ENCODE measurements around the gene GGT5. TPM values are rescaled to one million over a fixed set of nuclear protein-coding genes. Genes with fewer than 3 reads are reported as not detected.
"Not testable (repeated sequence)": the region's sequence is repeated elsewhere in the genome, so short reads cannot be mapped to it uniquely, and the experiment has no call there.

GGT5 gene
- total RNA-seq, 1 donor from 2014 or later: 0.10 TPM

- no peak for DNase-seq (ENCODE audit: low read depth)
Measured at GRCh38 chr22:24205438-24206195, 39.3 kb downstream of the GGT5 start.

- DNase-seq (ENCODE audit: low read depth): not testable (repeated sequence)
Measured at GRCh38 chr22:24203856-24204255, 41.0 kb downstream of the GGT5 start.

- no peak for DNase-seq (ENCODE audit: low read depth)
Measured at GRCh38 chr22:24201681-24202614, 42.9 kb downstream of the GGT5 start.

GRCh38 chr22:24200619-24201212 lies 44.2 kb downstream of the GGT5 start:
- DNase-seq (ENCODE audit: low read depth): peak; percentile 76

- DNase-seq (ENCODE audit: low read depth): no peak
Measured at GRCh38 chr22:24198682-24199052, 46.2 kb downstream of the GGT5 start.

- peak; percentile 16 for DNase-seq (ENCODE audit: low read depth)
Measured at GRCh38 chr22:24191893-24192292, 53.0 kb downstream of the GGT5 start.

- no peak for DNase-seq (ENCODE audit: low read depth)
Measured at GRCh38 chr22:24191381-24191841, 53.5 kb downstream of the GGT5 start.

GRCh38 chr22:24190596-24191208 lies 54.2 kb downstream of the GGT5 start:
- DNase-seq (ENCODE audit: low read depth): no peak

GRCh38 chr22:24190159-24190540 lies 54.7 kb downstream of the GGT5 start:
- DNase-seq (ENCODE audit: low read depth): no peak

GRCh38 chr22:24189249-24190158 lies 55.4 kb downstream of the GGT5 start:
- DNase-seq (ENCODE audit: low read depth): peak; percentile 69

- DNase-seq (ENCODE audit: low read depth): no peak
Measured at GRCh38 chr22:24188705-24189248, 56.1 kb downstream of the GGT5 start.

- DNase-seq (ENCODE audit: low read depth): no peak
Measured at GRCh38 chr22:24187731-24188644, 56.9 kb downstream of the GGT5 start.

- DNase-seq (ENCODE audit: low read depth): no peak
Measured at GRCh38 chr22:24186892-24187670, 57.8 kb downstream of the GGT5 start.

GRCh38 chr22:24186352-24186740 lies 58.5 kb downstream of the GGT5 start:
- DNase-seq (ENCODE audit: low read depth): no peak

GRCh38 chr22:24185501-24186351 lies 59.2 kb downstream of the GGT5 start:
- DNase-seq (ENCODE audit: low read depth): no peak

GRCh38 chr22:24185001-24185500 lies 59.8 kb downstream of the GGT5 start:
- no peak for DNase-seq (ENCODE audit: low read depth)

- DNase-seq (ENCODE audit: low read depth): no peak
Measured at GRCh38 chr22:24184057-24184798, 60.7 kb downstream of the GGT5 start.
